ENCODE measurements around the gene GPATCH8.

GRCh38 chr17:44502598-44503146, 534 bp downstream of the GPATCH8 start:
- no peak for TF ChIP-seq POLR2A (IDR thresholded peaks at IDR 0.05)
- TF ChIP-seq CTCF (IDR thresholded peaks at IDR 0.05) = no peak

All from body of pancreas (tissue), 4 donors.